HG03097 (cell line): ENCODE data around the gene PDGFD.

Experiments
- ATAC-seq: cut with Tn5 transposase; IDR thresholded peaks from one replicate; pipeline ENCODE4 v1.9.1; 2021; ENCODE audit not compliant: unreplicated experiment, low FRiP score

Gene PDGFD

GRCh38 chr11:103895106-103895505 lies 268.8 kb downstream of the PDGFD start:
- no peak for ATAC-seq

- ATAC-seq: no peak
These were observed 269.3 kb downstream of the PDGFD start for GRCh38 chr11:103894673-103895072.

GRCh38 chr11:103894034-103894433 lies 269.9 kb downstream of the PDGFD start:
- no peak for ATAC-seq

GRCh38 chr11:103893371-103893770 lies 270.6 kb downstream of the PDGFD start:
- no peak for ATAC-seq

GRCh38 chr11:103892603-103893002 lies 271.3 kb downstream of the PDGFD start:
- ATAC-seq: no peak

- ATAC-seq: no peak
These were observed 273.3 kb downstream of the PDGFD start for GRCh38 chr11:103890654-103891053.

GRCh38 chr11:103889679-103890078 lies 274.3 kb downstream of the PDGFD start:
- ATAC-seq: no peak

- ATAC-seq: no peak
These were observed 275.4 kb downstream of the PDGFD start for GRCh38 chr11:103888541-103888951.

- ATAC-seq: no peak
These were observed 276.8 kb downstream of the PDGFD start for GRCh38 chr11:103887001-103887658.

GRCh38 chr11:103883856-103884255 lies 280.1 kb downstream of the PDGFD start:
- ATAC-seq: no peak

- no peak for ATAC-seq
These were observed 280.7 kb downstream of the PDGFD start for GRCh38 chr11:103883291-103883690.

- ATAC-seq: no peak
These were observed 282.4 kb downstream of the PDGFD start for GRCh38 chr11:103881584-103881983.

- no peak for ATAC-seq
These were observed 283.0 kb downstream of the PDGFD start for GRCh38 chr11:103880968-103881367.

- ATAC-seq: no peak
These were observed 285.3 kb downstream of the PDGFD start for GRCh38 chr11:103878646-103879045.

- no peak for ATAC-seq
These were observed 286.7 kb downstream of the PDGFD start for GRCh38 chr11:103877221-103877620.

GRCh38 chr11:103875855-103876510 lies 288.0 kb downstream of the PDGFD start:
- peak; percentile 94 for ATAC-seq

- ATAC-seq: no peak
These were observed 291.2 kb downstream of the PDGFD start for GRCh38 chr11:103872748-103873147.

- no peak for ATAC-seq
These were observed 291.9 kb downstream of the PDGFD start for GRCh38 chr11:103871923-103872551.

GRCh38 chr11:103870821-103871309 lies 293.1 kb downstream of the PDGFD start:
- no peak for ATAC-seq

GRCh38 chr11:103867481-103867880 lies 296.5 kb downstream of the PDGFD start:
- no peak for ATAC-seq

- ATAC-seq: no peak
These were observed 300.4 kb downstream of the PDGFD start for GRCh38 chr11:103863497-103863896.

- no peak for ATAC-seq
These were observed 301.2 kb downstream of the PDGFD start for GRCh38 chr11:103862802-103863174.
